Neural progenitor cell (in vitro differentiated cells): Measurements from ENCODE around the gene TMEM178B. TPM values are rescaled to one million over a fixed set of nuclear protein-coding genes. Genes with fewer than 3 reads are reported as not detected.
A peak's percentile ranks its signal among the peaks of the same experiment; 100 is the strongest.

Experiments used
- DNase-seq: peaks from one replicate; pipeline ENCODE4 v3.0.0-alpha.2; 2016; ENCODE audit warnings: low spot score
- H2AFZ ChIP-seq: fragments of 200-600 bp; sonication (generic); replicated peaks from 2 replicates; pipeline ENCODE4 v1.6.1; 2016; ENCODE audit warnings: antibody characterized with exemption
- H3F3A ChIP-seq: fragments of 200-600 bp; sonication (generic); 2 replicates; pipeline ENCODE4 v1.6.1; 2016; ENCODE audit warnings: antibody characterized with exemption, low read depth
- H3K27ac ChIP-seq: fragments of 200-600 bp; sonication (generic); 2 replicates; pipeline ENCODE4 v1.5.1; 2016; ENCODE audit warnings: mild to moderate bottlenecking
- H3K27me3 ChIP-seq: fragments of 200-600 bp; sonication (generic); 2 replicates; pipeline ENCODE4 v1.6.1; 2016; ENCODE audit warnings: mild to moderate bottlenecking, moderate library complexity
- H3K36me3 ChIP-seq: fragments of 200-600 bp; sonication (generic); 2 replicates; pipeline ENCODE4 v1.5.1; 2016
- H3K4me1 ChIP-seq: fragments of 200-600 bp; sonication (generic); 2 replicates; pipeline ENCODE4 v1.6.1; 2016; ENCODE audit warnings: mixed run types
- H3K4me2 ChIP-seq: fragments of 200-600 bp; sonication (generic); 2 replicates; pipeline ENCODE4 v1.6.1; 2016
- H3K4me3 ChIP-seq: fragments of 200-600 bp; sonication (generic); 2 replicates; pipeline ENCODE4 v1.5.1; 2016
- H3K79me2 ChIP-seq: fragments of 200-600 bp; sonication (generic); 2 replicates; pipeline ENCODE4 v1.6.1; 2016; ENCODE audit warnings: low read depth
- H3K9ac ChIP-seq: fragments of 200-600 bp; sonication (generic); 2 replicates; pipeline ENCODE4 v1.6.1; 2016
- H3K9me3 ChIP-seq: fragments of 200-600 bp; sonication (generic); 2 replicates; pipeline ENCODE4 v1.5.1; 2016; ENCODE audit warnings: low read depth
- H4K20me1 ChIP-seq: fragments of 200-600 bp; sonication (generic); 2 replicates; pipeline ENCODE4 v1.6.1; 2016; ENCODE audit warnings: low read depth
- H3K27ac Mint-ChIP-seq: 3 replicates; pipeline ENCODE4 v1.8.0; 2021; ENCODE audit warnings: mixed read lengths
- H3K27me3 Mint-ChIP-seq: 2 replicates; pipeline ENCODE4 v1.8.0; 2022; ENCODE audit warnings: low read depth, mild to moderate bottlenecking, inconsistent platforms, moderate library complexity, mixed read lengths; ENCODE audit not compliant: insufficient read depth
- H3K36me3 Mint-ChIP-seq: 3 replicates; pipeline ENCODE4 v1.8.0; 2021; ENCODE audit warnings: mixed read lengths
- H3K4me1 Mint-ChIP-seq: 3 replicates; pipeline ENCODE4 v1.8.0; 2021; ENCODE audit warnings: mixed read lengths
- H3K4me3 Mint-ChIP-seq: 3 replicates; pipeline ENCODE4 v1.8.0; 2021; ENCODE audit warnings: mild to moderate bottlenecking, moderate library complexity, mixed read lengths
- H3K9me3 Mint-ChIP-seq: 3 replicates; pipeline ENCODE4 v1.8.0; 2020; ENCODE audit warnings: mixed read lengths
- EZH2 ChIP-seq: fragments of 200-600 bp; sonication (generic); IDR thresholded peaks from 2 replicates; pipeline ENCODE4 v1.6.1; 2017; ENCODE audit warnings: antibody characterized with exemption, mild to moderate bottlenecking, moderate library complexity
- EZH2phosphoT487 ChIP-seq: fragments of 200-600 bp; sonication (generic); IDR thresholded peaks from 2 replicates; pipeline ENCODE4 v1.6.1; 2017; ENCODE audit warnings: antibody characterized with exemption
- total RNA-seq: library from RNA; depleted of rRNA; stranded (reverse); fragments of >200 nt; gene quantifications from 2 replicates; pipeline ENCODE4 v1.2.3, GENCODE V29; 2015; ENCODE audit warnings: low replicate concordance
- TF ChIP-seq, protein P1 (sequence below): fragments of 200-600 bp; sonication (generic); IDR thresholded peaks from 2 replicates; pipeline ENCODE4 v1.5.1; 2017; ENCODE audit warnings: antibody characterized with exemption, mild to moderate bottlenecking

The TMEM178B gene
- total RNA-seq, 1 donor from 2014 or later, result 2.9 TPM

DNA sequence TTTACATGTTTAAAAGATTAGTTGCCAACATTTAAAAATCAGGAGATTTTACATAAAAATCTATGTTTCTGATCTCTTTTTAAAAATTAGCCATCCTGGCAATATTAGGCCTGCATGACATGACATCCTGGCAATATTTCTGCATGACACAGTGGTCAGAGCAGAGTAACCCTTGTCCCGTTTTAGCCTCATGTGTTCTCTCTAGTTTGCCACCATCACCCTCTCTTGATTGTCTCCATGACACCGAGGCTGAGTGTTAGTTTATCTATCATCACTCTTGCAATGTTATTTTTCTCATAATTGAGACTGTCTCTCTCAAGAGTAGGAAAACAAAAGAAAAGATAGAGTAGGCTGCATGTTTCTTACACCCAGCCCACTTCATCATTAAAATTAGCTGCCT lies 287.6 kb downstream of the TMEM178B start:
- H3K27ac ChIP-seq, result no peak overlapping the region
- no peak overlapping the region for H3K9ac ChIP-seq
- DNase-seq, result no peak
- no peak overlapping the region for H3K4me2 ChIP-seq
- H3K4me1 ChIP-seq, result peaks cover 21% of the 10 kb centered on the region
- H3K36me3 Mint-ChIP-seq, result no peaks in the 10 kb centered on the region
- peaks cover 10% of the 10 kb centered on the region for H3F3A ChIP-seq
- no peaks in the 10 kb centered on the region for H4K20me1 ChIP-seq
- no peak overlapping the region for H3K4me3 Mint-ChIP-seq
- no peaks in the 10 kb centered on the region for H3K27me3 ChIP-seq
- no peaks in the 10 kb centered on the region for H3K9me3 Mint-ChIP-seq
- peaks cover 31% of the 10 kb centered on the region for H3K4me1 Mint-ChIP-seq
- H3K36me3 ChIP-seq, result no peaks in the 10 kb centered on the region
- no peak overlapping the region for H3K27ac Mint-ChIP-seq
- H3K9me3 ChIP-seq, result no peaks in the 10 kb centered on the region
- no peaks in the 10 kb centered on the region for H3K27me3 Mint-ChIP-seq
- no peaks in the 10 kb centered on the region for H3K79me2 ChIP-seq
- H2AFZ ChIP-seq, result no peak overlapping the region
- TF ChIP-seq, protein P1, sequence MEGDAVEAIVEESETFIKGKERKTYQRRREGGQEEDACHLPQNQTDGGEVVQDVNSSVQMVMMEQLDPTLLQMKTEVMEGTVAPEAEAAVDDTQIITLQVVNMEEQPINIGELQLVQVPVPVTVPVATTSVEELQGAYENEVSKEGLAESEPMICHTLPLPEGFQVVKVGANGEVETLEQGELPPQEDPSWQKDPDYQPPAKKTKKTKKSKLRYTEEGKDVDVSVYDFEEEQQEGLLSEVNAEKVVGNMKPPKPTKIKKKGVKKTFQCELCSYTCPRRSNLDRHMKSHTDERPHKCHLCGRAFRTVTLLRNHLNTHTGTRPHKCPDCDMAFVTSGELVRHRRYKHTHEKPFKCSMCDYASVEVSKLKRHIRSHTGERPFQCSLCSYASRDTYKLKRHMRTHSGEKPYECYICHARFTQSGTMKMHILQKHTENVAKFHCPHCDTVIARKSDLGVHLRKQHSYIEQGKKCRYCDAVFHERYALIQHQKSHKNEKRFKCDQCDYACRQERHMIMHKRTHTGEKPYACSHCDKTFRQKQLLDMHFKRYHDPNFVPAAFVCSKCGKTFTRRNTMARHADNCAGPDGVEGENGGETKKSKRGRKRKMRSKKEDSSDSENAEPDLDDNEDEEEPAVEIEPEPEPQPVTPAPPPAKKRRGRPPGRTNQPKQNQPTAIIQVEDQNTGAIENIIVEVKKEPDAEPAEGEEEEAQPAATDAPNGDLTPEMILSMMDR, result no peak
- TF ChIP-seq EZH2, result no peak
- TF ChIP-seq EZH2phosphoT487, result no peak
- H3K4me3 ChIP-seq, result no peak overlapping the region

DNA sequence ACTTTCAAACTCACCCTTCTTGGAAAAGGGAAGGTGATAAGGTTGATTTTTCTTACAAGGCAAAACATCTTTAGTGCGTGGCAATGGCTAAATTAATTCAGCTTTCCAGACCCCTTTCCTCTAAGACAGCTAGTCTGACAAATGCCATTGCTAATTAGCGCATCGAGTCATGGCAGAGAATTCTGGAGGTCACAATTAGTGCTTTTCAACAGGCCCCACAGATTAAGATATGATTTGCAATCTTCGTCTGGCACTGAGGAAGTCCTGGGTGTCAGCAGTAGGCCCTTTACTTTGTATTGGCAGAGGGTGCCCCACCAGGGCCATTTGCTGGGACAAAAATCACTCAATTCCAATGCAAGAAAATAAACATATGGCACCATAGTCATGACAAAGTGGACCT lies 288.1 kb downstream of the TMEM178B start:
- H3K4me3 Mint-ChIP-seq, result no peak overlapping the region
- H3K4me1 Mint-ChIP-seq, result peaks cover 35% of the 10 kb centered on the region
- no peak overlapping the region for H3K27ac ChIP-seq
- H4K20me1 ChIP-seq, result no peaks in the 10 kb centered on the region
- no peaks in the 10 kb centered on the region for H3K36me3 Mint-ChIP-seq
- no peaks in the 10 kb centered on the region for H3K27me3 ChIP-seq
- H3K4me2 ChIP-seq, result no peak overlapping the region
- TF ChIP-seq, protein P1, result no peak
- TF ChIP-seq EZH2 (no peak), EZH2phosphoT487 (no peak)
- no peaks in the 10 kb centered on the region for H3K9me3 Mint-ChIP-seq
- no peak overlapping the region for H3K27ac Mint-ChIP-seq
- DNase-seq, result no peak
- H3K27me3 Mint-ChIP-seq, result no peaks in the 10 kb centered on the region
- H3K4me3 ChIP-seq, result no peak overlapping the region
- H3K79me2 ChIP-seq, result no peaks in the 10 kb centered on the region
- no peaks in the 10 kb centered on the region for H3K36me3 ChIP-seq
- peaks cover 15% of the 10 kb centered on the region for H3F3A ChIP-seq
- peaks cover 26% of the 10 kb centered on the region for H3K4me1 ChIP-seq
- no peaks in the 10 kb centered on the region for H3K9me3 ChIP-seq
- H3K9ac ChIP-seq, result no peak overlapping the region
- H2AFZ ChIP-seq, result no peak overlapping the region

DNA sequence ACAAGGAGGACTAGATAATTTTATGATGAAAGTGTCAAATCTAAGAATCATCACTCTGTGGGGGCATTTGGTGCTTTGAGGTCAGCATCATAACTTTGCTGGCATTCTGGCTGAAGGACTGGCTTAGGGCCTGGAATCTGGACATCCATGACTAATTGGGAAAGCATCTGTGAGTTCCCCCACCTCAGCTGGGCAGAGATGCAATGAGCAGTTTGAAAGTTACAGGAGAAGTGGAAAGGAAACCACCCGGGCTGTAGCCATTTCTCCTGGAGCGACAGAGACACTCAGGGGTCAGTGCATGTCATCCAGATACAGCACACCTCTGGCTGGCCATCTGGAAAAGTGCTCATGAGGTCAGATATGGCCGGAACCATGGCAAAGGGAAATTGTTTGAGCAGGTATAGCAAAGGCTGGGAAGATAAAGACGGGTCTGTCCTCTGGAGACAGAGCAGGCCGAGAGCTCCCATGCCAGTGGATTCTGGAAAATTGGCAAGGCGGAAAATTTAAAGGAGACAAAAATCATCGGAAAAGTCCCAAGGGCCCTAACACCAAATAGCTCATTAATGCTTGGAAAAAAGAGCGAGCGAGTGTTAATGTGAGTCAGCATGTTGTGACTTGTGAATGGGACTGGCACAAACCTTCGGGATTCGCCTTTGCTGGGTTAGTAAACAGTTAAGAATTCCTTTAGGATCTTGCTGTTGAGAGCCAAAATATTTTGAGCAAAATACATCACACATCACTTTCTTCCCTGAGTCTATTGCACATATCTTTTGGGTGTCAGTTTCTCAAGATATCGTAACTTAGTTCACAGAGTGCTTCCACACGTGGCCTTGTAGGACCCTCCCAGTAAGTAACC lies 288.9 kb downstream of the TMEM178B start:
- Histone ChIP-seq H3K9me3 (no peaks in the 10 kb centered on the region), H3K27ac (no peak overlapping the region), H3K4me2 (no peak overlapping the region), H3K9ac (no peak overlapping the region), H3K27me3 (no peaks in the 10 kb centered on the region), H3K4me1 (peaks cover 34% of the 10 kb centered on the region), H4K20me1 (no peaks in the 10 kb centered on the region), H3K36me3 (no peaks in the 10 kb centered on the region), H3K4me3 (no peak overlapping the region), H3K79me2 (no peaks in the 10 kb centered on the region), H3F3A (peaks cover 22% of the 10 kb centered on the region), H2AFZ (no peak overlapping the region)
- no peak for DNase-seq
- Mint-ChIP-seq H3K27me3 (no peaks in the 10 kb centered on the region), H3K4me3 (no peak overlapping the region), H3K4me1 (peaks cover 40% of the 10 kb centered on the region), H3K9me3 (no peaks in the 10 kb centered on the region), H3K27ac (peak overlapping the region; percentile 59), H3K36me3 (no peaks in the 10 kb centered on the region)
- no peak for TF ChIP-seq EZH2phosphoT487

DNA sequence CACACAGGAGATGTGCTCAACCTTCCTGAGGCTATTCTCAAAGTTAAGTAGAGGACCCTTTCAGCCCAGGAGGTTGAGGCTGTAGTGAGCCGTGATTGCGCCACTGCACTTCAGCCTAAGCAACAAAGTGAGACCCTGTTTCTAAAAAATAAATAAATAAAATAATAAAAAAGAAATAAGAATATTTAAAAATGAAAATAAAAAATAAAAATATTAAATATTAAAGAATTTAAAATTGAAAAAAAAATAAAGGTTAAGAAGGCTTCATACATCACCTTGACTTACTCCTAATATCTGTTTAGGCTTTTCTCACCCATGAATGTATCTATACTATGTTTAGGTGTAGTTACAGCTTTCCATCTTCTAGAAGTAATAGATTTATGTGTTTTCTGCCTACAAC lies 289.9 kb downstream of the TMEM178B start:
- H3K36me3 Mint-ChIP-seq, result no peaks in the 10 kb centered on the region
- Histone ChIP-seq H3K27me3 (no peaks in the 10 kb centered on the region), H3K4me3 (no peak overlapping the region), H3K4me2 (no peak overlapping the region), H3F3A (peaks cover 25% of the 10 kb centered on the region), H3K27ac (no peak overlapping the region), H4K20me1 (no peaks in the 10 kb centered on the region), H3K4me1 (peaks cover 43% of the 10 kb centered on the region), H3K9me3 (no peaks in the 10 kb centered on the region), H2AFZ (no peak overlapping the region), H3K79me2 (no peaks in the 10 kb centered on the region), H3K36me3 (no peaks in the 10 kb centered on the region), H3K9ac (no peak overlapping the region)
- H3K27me3 Mint-ChIP-seq, result no peaks in the 10 kb centered on the region
- TF ChIP-seq EZH2 (no peak), EZH2phosphoT487 (no peak)
- TF ChIP-seq, protein P1, result no peak
- DNase-seq, result no peak
- H3K4me3 Mint-ChIP-seq, result no peak overlapping the region
- no peaks in the 10 kb centered on the region for H3K9me3 Mint-ChIP-seq
- H3K4me1 Mint-ChIP-seq, result peaks cover 46% of the 10 kb centered on the region
- H3K27ac Mint-ChIP-seq, result no peak overlapping the region
